Panc1 (cell line): ENCODE measurements around the gene PAPOLG.

Experiments
- CTCF ChIP-seq: fragments of 450-650 bp; IDR thresholded peaks from 2 replicates; pipeline ENCODE4 v1.5.1; 2017; ENCODE audit warnings: mild to moderate bottlenecking
- POLR2AphosphoS5 ChIP-seq: IDR thresholded peaks from 2 replicates; pipeline ENCODE4 v1.6.1; 2012; ENCODE audit warnings: mild to moderate bottlenecking, low read depth, low read length, moderate library complexity
- SIN3A ChIP-seq: IDR thresholded peaks from 2 replicates; pipeline ENCODE4 v1.6.1; 2012; ENCODE audit warnings: low read depth, mild to moderate bottlenecking, low read length, moderate library complexity, borderline replicate concordance; ENCODE audit not compliant: insufficient read depth
- TCF7L2 ChIP-seq: IDR thresholded peaks from 2 replicates; pipeline ENCODE4 v1.6.1; 2011; ENCODE audit warnings: mild to moderate bottlenecking, low read depth, low read length, inconsistent platforms
- TF ChIP-seq, protein P1 (sequence below), 2 experiments: IDR thresholded peaks; 2 replicates each; pipeline ENCODE4 v1.6.1; 2011 to 2012; ENCODE audit warnings: low read depth in 2 of 2, control low read depth in 1 of 2, low read length in 1 of 2, mild to moderate bottlenecking in 1 of 2, moderate library complexity in 1 of 2; ENCODE audit not compliant: insufficient read depth in 1 of 2

DNA sequence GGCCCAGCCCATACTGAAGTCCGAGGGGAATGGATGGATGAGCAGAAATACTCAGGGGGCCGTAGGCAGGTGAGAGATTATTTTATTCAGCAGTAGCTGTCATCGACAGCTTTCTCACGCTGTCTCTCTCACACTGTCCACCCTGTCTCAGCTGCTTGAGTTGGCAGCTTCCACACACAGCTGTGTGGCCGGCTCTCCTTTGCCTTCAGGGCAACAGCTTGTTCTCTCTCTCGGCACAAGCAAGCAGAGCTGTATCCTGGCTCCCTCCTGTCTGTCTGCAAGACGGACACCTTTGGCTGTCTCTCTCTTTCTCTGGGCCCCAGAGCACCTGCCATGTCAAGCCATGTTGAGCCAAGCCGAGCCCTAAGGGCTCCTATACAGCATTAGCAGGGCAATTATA is 9.8 kb upstream of the PAPOLG start:
- no peak for TF ChIP-seq CTCF
- no peak for TF ChIP-seq POLR2AphosphoS5
- TF ChIP-seq, protein P1, sequence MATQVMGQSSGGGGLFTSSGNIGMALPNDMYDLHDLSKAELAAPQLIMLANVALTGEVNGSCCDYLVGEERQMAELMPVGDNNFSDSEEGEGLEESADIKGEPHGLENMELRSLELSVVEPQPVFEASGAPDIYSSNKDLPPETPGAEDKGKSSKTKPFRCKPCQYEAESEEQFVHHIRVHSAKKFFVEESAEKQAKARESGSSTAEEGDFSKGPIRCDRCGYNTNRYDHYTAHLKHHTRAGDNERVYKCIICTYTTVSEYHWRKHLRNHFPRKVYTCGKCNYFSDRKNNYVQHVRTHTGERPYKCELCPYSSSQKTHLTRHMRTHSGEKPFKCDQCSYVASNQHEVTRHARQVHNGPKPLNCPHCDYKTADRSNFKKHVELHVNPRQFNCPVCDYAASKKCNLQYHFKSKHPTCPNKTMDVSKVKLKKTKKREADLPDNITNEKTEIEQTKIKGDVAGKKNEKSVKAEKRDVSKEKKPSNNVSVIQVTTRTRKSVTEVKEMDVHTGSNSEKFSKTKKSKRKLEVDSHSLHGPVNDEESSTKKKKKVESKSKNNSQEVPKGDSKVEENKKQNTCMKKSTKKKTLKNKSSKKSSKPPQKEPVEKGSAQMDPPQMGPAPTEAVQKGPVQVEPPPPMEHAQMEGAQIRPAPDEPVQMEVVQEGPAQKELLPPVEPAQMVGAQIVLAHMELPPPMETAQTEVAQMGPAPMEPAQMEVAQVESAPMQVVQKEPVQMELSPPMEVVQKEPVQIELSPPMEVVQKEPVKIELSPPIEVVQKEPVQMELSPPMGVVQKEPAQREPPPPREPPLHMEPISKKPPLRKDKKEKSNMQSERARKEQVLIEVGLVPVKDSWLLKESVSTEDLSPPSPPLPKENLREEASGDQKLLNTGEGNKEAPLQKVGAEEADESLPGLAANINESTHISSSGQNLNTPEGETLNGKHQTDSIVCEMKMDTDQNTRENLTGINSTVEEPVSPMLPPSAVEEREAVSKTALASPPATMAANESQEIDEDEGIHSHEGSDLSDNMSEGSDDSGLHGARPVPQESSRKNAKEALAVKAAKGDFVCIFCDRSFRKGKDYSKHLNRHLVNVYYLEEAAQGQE (IDR thresholded peaks at IDR 0.05; ENCODE audit: insufficient read depth in 1 of 2, low read depth in 2 of 2, low read length in 1 of 2): no peak
- TF ChIP-seq SIN3A: no peak
- no peak for TF ChIP-seq TCF7L2
